ENCODE measurements around the gene RUNX2. TPM values are rescaled to one million over a fixed set of nuclear protein-coding genes. Genes with fewer than 3 reads are reported as not detected.

RUNX2 gene
- total and polyA plus RNA-seq, 9 of the 15 experiments (the other 6 are each of a cell fraction or from before 2014, with no cell fraction given): 0.29 to 1.00 (median 0.43) TPM

GRCh38 chr6:45293306-45293705 is 34.8 kb upstream of the RUNX2 start:
- Histone ChIP-seq H3K4me1 (replicated peaks in 1 of 2; ENCODE audit: control insufficient read depth in 2 of 2, insufficient read depth in 2 of 2, low read length in 2 of 2) (peaks cover 2 to 15% of the 10 kb centered on the region in 2 experiments; a peak in 3 of 5 replicates), H3K9ac (ENCODE audit: insufficient read depth in 1 of 2, low read depth in 2 of 2, low read length in 2 of 2) (no peak overlapping the region; a peak in 1 of 4 replicates), H3K36me3 (ENCODE audit: control insufficient read depth, insufficient read depth, low read length) (no peaks in the 10 kb centered on the region), H3K27ac (ENCODE audit: extremely low read depth, low read depth, low read length) (peak overlapping the region; percentile 65; the same call in 2 of the 3 replicates), H3K9me3 (replicated peaks; ENCODE audit: control insufficient read depth, insufficient read depth, low read depth, low read length) (peaks cover 13% of the 10 kb centered on the region; the same call in 1 of the 2 replicates), H3K9me1 (ENCODE audit: control insufficient read depth, insufficient read depth, low read length) (no peaks in the 10 kb centered on the region), H3K4me3 (no peak overlapping the region), H3K4me2 (ENCODE audit: insufficient read depth, low read length) (no peak overlapping the region), H4K20me1 (replicated peaks; ENCODE audit: control insufficient read depth, insufficient read depth, low read length) (no peaks in the 10 kb centered on the region), H2AFZ (ENCODE audit: low read depth, low read length) (peak overlapping the region; percentile 1; the same call in 1 of the 2 replicates), H3K79me2 (ENCODE audit: control insufficient read depth, insufficient read depth, low read length) (no peaks in the 10 kb centered on the region), H3K27me3 (ENCODE audit: control insufficient read depth in 2 of 2, insufficient read depth in 2 of 2, low read length in 2 of 2) (no peaks in the 10 kb centered on the region)
- ChIA-PET POLR2A (no interaction called here), CTCF (ENCODE audit: low intra/inter-chr PET ratio) (no interaction called here)
- TF ChIP-seq POLR2AphosphoS5 (IDR thresholded peaks at IDR 0.05; ENCODE audit: control insufficient read depth, insufficient read depth, low read depth, low read length) (no peak), ZNF766 (CRISPR knock-in tag; conservative IDR thresholded peaks at IDR 0.05) (peak; percentile 56), MLLT1 (IDR thresholded peaks at IDR 0.05) (0 out of 4 replicates have a peak, but pooled peaks of 1 of the 2 experiments have one; percentile 24)
- WGBS (ENCODE audit: insufficient coverage, low coverage, missing lambda C conversion rate): 28% methylated on average over 3 of the region's 3 CpGs
- BruUV-seq (replicated peaks): no TSS peak
- no peak; the same call in 2 of the 3 replicates for ATAC-seq
- no peak for FAIRE-seq
- no peak for DNase-seq (ENCODE audit: extremely low read depth in 1 of 4, low spot score in 3 of 4)
- in situ Hi-C loops (cut with MboI) (no loop called here), intact Hi-C loops (cut with micrococcal nuclease) (loop anchor here (5.0 kb wide), 1 partner anchor 106 kb away; no protein-coding TSS in a partner anchor)

Measured in K562 (cell line).